Measurements from ENCODE around the gene KIAA0040.
A peak's percentile ranks its signal among the peaks of the same experiment; 100 is the strongest.

KIAA0040 gene

DNA sequence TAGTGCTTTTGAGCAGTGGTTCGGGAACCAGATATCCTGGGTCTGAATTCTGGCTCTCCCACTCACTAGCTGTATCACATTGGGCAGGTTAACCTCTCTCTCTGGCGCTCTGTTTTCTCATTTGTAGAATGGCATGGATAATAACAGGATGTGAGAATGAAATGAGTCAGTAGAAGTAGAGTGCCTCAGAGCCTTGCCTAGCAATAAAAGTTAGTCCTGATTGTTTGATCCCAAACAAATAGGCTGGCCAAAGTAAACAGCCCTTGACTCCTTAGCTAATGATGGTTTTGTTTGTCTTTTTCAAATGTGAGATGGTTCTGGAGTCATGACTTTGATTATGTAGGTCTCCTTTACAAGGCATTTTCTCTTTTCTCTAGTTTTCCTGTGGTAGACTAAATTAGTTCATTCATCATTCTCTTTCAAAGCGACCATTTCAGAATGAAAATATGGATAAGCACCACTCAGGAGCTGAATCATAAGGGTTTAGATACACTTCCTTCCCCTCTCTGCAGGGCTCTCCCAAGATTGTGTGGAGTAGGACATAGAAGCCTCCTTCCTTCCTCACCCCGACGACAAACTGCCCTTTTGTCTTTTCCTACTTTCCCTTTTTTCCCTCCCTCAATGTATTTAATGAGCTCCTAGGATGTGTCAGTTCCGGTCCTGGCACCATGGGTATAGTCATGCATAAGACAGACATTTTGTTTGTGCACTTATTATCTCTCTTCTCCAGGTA is 23.1 kb downstream of the KIAA0040 start:
- DNase-seq = no peak

DNA sequence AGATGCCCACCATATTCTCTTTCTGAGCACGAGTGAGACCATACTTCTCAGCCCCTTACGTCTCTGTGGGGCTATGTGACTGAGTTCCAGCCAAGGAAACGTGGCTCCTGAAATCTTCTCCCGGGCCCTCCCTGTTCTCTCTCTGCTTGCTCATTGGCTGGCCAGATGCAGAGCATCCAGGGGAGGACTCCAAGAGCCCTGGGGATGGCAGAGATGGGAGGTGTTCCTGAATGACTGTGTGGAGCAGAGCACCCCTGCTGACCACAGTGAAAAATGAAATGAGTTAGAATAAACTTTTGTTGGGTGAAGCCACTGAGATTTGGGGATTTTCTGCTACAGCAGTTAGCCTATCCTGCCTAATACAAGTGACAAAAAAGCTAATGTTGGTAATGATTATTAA is 23.8 kb downstream of the KIAA0040 start:
- DNase-seq = no peak

DNA sequence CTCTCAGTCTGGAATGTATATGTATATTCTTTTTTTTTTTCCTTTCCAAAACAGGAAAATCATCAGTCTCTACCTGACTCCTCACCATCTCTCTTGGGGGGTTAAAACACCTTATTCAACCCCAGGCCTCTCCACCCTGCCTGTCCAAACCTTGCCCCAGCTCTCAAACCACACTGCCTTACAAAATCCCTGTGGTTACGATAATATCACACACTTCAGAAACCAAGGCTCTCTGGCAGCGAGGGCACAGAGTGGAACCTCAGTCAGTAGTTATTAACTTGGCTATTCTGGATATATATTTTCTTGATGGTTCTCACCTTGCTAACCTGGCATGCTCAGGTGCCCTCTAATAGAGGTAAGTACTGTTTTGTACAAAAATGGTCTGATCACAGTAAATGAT is 24.7 kb downstream of the KIAA0040 start:
- no peak for DNase-seq

DNA sequence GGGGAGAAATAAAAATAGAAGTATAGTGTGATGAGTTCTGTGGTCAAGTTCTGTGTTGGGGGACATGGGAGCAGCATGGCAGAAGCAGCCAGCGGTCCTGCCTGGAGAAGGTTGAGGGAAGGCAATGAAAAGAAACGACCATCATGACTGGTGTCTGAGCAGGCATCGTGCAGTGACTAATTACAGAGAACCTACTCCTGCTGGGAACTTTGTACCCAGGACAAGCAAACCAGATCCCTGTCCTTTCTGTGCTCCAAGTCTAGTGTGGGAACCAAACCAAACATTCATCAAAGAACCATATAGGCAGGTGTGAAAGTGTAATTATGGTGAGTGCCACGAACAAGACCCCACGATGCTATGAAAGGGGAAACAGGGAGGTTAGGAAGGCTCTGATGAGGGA is 25.8 kb downstream of the KIAA0040 start:
- DNase-seq = no peak

DNA sequence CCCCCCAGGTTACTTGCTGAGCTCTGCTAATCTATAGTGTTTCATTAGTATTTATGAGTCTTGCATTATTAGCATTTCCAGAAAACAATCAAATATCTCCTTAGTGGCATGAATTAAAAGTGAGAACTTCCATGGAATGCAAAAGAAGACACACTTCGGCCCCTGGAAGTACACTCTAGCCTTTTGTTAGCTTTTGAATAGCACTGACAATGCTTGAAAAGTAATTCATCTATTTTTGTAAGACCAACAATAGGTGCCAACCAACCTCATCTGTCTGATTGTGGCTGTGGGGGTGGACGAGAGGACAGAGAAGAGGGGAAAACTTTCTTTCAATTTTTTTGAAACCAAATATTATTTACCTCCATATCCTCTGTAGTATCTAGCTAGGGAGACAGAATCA is 27.8 kb downstream of the KIAA0040 start:
- no peak for DNase-seq

DNA sequence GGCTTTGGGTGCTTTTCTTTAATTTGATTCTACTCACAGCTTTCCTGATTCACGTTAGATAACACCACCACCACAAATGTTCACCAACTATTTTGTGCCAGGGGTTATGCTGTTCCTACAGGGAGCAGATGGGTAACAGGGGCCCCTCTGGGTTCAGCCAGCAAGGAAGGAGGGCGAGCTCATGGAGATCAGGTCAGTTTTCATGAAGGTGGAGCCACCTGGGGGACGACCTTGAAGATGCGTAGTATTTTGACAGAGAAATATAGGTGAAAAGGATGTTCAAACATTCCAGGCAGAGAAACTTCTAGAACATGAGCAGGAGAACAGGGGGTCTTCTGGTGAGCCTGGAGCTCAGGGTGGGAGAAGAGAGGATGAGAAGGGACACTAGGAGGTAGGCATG is 28.9 kb downstream of the KIAA0040 start:
- no peak for DNase-seq

DNA sequence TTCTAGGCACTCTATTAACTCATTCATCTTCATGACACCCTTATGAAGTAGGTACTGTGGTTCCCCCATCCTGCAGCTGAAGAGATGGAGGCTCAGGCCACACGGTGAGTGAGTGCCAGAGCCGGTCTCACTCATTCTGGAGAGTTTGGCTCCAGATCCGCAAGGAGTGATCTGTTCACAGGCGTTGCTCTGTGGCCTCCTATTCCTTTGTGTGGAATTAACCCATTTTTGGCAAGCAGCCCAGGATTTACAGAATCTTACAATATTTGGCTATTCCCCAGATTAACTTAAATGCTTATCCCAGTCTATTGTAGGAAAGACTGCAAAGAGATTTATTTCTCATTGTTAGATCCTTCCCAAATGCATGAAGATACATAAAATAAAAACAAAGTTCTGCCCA is 29.6 kb downstream of the KIAA0040 start:
- no peak for DNase-seq

DNA sequence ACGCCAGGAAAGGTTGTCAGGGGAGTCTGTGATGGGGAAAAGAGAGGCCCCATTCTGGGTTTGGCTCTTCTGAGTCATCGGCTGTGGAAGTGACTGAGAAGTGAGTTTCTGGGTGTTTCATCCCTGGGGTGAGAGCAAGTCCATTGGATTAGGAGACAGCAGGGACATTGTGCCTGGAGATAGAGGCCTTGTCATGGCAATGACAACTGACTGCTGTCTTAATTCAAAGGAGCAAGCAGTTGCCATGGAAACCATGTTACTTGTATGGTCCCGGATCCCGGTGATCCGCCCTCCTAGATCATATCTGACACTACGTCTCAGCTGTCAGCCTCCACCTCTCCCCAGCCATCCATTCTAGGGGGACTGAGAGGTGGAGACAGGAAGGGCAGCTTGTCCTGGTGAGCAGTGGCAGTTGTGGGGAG is 34.4 kb downstream of the KIAA0040 start:
- no peak for DNase-seq

DNA sequence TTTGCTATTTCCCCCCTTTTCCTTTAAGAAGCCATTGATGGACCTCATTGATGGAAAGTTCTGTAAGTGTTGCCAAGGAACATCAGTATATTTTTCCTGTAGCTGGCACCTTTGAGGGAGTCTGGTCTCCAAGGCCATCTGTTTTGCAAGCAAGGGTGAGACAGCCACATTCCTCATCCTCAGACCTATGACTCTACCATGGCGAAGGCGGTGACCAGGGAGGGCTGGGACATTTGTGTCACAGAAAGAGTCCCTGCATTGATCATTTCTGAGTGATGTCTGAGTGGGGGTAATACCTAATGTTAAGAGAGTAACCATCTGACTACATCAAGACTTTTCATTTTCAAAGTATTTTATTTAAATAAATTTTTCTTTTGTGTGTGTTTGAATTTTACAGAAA is 35.4 kb downstream of the KIAA0040 start:
- no peak for DNase-seq

DNA sequence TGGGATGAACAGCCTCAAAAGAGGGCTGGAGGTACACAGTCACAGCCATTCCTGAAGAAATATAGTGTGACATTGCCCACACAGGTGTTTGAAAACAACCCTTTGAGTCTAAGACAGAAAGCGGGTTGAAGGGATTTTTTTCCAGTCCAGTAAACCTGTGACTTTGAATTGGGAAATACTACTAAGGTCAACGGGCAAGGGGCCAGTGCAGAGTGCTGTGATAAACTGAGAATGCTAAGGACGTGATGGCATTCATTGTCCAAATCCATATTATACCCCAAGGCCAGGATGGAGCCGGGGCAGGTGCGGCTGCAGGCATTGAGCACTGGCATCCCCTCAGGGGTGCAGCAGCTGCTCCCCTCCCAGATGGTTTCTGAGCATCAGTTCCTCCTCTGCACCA is 36.6 kb downstream of the KIAA0040 start:
- no peak for DNase-seq

DNA sequence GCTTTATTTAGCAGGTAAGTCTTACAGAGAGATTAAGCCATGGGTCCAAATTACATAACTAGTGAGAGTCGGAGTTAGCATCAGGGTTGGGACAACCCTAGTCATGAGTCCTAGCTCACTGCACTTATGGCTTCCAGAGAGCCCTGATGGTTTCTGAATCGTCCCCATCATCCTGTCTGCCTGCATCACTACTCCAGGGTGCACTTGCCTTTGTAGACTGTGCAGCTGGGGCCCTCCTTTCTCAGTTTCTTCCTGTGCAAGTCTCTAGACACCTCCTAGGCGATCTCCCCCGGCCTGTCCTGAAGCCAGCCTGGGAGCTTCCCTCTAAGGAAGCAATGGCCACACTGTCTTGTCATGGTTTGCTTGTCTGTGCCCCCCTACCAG is 37.1 kb downstream of the KIAA0040 start:
- DNase-seq = no peak

DNA sequence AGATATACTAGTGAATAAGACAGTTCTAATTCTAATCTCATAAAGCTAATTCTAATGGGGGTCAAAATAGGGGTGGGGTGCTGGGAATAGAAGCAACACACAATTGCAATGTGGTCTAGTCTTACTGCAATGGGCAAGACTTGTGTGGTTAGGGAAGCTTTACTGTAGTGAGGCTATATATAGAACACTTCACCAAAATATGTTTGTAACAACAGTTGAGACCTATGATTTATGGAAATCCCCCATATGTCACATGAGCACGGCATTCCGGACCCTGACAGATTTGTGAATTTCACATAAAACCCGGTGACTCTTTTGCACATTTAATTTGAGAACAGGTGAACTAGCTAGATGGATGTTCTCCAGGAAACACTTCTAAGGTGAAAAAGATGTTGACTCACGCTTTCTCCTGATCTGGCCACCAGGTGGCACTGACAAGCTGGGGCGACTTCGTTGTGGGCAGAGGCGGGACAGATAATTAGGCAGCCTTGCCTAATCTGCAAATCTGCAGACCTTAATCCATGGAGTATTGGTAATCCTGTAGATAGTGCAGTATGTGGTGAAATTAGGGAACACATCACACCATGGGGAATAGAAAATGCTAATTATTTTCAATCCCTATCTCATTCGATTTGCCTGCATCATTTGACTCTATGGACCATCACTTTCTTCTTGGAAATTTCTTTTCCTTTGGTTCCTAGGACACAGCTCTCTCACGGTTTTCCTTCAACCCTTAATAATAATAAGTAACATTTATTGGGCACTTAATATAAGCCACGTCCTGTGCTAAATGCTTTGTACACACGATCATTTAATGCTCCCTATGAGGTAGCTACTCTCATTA is 37.7 kb downstream of the KIAA0040 start:
- peak; percentile 50 for DNase-seq

DNA sequence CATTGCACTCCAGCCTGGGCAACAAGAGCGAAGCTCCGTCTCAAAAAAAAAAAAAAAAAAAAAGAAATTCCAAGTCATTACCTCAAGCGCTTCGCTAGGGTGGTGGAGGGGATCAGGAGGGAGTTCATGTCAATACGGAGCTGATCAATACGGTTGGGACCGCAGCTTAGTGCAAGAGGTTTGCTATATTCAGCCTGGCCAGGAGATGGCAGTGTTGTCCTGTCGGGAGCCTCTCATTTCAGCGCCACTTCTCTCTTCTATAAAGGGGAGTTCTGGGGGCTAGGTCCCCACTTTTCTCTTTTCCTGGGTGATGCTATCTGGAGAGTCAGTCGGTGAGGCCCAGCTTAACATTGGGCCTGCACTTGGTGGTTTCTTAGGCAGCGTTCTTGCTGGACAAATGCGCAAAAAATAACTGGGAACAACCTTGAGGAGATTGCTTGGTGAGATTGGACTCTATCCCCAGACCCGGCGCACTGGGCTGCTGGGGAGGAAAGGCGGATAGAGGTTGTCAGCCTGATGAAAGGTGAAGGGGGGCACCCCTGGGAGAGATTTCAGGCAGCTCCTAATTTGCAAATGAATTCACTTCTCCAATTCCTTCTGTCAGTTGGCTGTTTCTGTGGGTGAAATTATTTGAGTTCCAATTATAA is 40.4 kb downstream of the KIAA0040 start:
- peak; percentile 5 for DNase-seq

DNA sequence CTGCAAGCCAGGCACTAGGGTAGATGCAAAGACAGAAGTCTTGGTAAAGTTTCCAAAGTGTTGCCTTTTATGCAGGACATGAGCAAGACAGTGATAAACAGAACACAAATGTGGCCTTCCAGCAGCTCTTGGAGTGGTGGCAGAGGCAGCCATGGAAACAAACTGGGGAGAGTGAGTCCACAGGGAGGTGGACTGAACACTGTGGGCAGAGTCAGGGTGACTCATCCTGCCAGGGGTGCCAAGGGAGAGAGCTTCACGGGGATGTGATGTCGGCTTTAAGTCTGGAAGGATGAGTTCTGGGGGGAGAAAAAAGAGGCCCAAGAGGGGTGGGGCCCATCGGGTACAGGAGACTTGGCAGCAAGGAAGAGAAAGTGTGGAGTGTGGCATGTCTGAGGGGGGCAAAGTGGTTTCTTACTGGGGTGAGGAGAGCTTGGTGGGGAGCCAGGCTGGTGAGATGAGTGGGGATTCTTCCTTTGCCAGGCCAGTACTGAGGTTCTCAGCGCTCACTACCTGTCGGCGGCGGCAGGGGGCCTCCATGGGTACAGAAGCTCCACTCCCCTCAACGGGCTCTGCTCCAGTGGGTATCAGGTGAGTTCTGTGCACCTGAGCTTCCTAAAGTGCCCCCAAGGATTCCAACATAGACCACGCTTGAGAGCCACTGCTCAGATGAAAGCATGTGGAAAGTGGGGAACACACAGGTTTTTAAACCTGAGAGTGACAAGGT is 41.8 kb downstream of the KIAA0040 start:
- no peak for DNase-seq

DNA sequence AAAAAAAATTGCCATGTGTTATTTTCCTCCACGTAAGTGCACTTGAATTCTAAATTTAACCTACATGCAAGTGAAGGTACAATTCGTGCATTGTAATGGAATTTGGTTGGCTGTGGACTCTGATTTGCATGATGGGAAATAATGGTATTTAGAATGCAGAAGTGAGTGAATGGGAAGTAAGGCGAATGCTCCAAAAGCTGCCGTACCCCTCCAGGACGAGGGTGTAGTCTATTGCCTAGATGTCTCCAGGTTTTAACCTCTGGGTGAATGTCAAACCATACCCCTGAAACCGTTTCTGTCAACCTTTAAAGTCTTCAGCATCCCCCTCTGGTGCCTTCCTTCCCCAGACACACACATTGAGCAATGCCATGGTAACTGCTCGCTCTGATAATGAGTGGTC is 44.5 kb downstream of the KIAA0040 start:
- no peak for DNase-seq

DNA sequence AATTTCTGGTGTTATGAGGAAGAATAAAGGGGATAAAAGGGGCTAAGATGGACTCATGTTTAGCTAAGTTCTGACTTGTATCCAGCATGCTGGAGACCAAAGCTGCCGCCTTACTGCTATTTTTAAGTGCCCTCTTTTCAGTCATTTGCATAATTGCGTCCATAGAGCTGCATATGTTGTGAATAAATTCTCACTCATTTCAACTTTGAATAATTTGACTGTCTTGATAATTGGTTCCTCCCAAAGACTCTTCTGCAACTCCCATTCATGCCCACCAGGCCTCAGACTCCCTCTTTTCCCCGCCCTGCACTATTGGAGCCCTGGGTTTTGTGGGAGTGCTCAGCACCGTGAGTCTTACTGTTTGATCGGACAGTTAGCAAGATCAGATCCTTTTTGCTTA is 45.0 kb downstream of the KIAA0040 start:
- DNase-seq = no peak

DNA sequence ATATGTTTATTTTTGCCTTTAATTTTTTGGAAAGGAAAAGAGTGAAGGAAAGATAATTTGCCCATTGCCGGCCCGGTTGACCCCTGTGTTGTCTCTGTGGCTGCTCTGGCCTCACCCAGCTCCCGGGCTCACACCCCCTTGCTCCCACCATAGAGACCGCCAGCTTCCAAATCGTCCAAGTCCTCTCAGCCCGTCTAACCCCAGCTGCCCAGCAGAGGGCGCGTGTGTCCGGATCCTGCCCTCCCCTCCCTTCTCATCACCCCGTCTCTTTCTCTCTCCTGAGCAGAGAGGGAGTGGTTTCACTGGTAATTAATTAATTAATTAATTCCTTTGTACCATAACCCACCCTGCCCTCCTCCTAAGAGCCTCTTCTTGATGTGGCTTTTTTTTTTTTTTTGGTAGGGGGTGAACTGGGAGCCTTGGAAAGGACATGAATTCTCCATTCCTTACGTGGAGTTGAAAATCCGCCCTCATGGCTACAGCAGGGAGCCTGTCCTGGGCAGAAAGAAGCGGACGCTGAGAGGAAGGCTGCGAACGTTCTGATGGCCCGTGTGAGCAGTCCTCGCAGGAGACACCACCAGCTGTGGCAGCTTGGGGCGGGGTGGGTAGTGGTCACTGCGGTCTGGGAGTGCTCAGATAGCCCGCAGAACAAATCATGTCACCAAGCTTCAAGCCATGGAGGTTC is 45.9 kb downstream of the KIAA0040 start:
- DNase-seq = peak; percentile 34

DNA sequence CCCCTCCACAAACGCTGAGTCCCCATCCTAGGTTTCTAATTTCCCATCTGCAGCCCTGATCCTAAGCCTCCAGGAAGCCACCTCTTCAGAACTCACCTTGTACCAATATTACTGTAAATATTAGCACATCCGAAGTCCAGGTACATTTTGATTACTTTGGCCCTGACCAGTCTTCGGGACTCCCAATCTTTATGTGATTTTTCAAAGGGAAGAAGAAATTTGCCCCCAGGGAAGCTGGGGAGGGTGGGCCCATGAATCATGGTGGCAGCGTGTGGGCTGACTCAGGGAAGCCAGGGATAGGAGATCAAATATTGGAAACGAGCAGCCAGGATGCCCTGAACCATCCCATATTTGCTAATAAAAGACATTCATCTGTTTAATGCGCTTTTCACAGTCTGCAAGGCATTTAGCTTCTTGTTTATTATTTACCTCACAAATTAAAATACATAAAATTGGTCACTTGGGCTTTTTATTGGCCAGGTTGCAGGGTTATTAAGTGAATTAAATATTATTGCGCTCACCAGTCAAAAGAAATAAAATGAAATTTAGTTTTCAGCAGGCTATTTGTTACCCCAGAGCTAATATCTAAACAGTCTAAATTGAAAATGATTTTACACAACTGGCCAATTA is 46.6 kb downstream of the KIAA0040 start:
- DNase-seq = no peak

DNA sequence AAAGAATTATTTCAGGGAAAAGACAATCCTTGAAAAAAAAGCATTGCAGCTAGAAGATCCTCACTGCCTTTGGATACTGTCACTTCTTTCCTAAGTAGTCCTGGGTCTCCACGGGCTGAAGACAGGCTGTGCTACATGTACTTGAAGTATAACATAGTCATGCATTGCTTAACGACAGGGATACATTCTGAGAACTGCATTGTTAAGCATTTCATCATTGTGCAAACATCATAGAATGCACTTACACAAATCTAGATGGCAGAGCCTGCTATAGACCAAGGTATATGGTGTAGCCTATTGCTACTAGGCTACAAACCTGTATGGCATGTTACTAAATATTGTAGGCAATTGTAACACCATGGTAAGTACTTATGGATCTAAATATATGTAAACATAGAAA is 54.0 kb downstream of the KIAA0040 start:
- no peak for DNase-seq

DNA sequence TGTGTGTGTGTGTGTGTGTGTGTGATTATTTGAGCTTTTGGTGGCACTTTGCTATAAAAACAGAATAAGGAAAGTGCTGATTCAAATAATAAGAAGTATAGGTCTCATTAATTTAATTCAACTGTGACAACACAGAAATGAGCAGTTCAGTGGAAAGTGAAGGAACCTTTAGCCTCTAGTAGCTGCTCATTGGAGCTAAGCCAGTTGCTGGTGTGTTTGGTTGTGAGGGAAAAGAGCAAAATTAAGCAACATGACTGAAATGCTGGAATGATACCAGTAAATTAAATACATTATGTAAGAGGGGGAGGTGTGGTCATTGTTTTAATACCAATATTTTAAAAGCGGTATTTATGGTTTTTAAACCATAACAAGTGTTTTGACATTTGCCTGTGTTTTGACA is 55.2 kb downstream of the KIAA0040 start:
- DNase-seq = no peak

DNA sequence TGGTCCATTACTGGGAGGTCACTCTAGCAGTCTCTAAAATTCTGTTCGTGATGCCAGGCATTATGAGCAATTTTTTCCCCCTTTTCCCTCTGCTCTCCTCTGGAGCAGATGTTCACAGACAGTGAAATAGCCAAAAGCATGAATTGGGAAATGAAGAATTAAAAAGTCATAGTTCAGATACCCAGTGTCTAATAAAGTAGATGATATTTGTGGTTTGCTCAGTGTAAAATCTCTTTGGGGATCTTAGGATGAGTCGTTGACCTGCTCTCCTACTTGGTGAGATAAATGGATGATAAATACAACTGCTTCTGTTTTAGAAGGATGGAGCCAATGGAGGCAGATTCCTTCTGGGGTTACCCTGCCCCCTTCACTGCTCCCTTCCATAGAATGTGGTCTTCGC is 56.3 kb downstream of the KIAA0040 start:
- DNase-seq = no peak

DNA sequence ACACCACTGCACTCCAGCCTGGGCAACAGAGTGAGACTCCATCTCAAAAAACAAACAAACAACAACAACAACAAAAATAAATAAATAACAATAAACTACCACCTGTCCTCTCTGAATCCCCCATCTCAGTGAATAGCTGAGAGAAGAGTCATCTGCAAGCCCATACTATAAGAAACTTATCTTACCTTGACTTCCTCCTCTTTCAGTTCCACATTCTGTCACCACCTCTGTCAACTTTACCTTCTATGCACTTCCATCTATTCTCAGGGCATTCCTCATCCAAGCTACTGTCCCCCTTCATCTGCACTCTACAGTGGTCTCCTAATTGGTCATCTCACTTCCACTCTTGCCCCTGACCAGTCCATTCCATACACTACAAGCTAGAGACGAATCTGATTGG is 58.1 kb downstream of the KIAA0040 start:
- no peak for DNase-seq

All from NK-92 treated with Interleukin-12 subunit alpha and Interleukin-12 subunit beta, amount 100 ng/mL, for 24 hours (cell line).